ENCODE data around the gene PGGHG.

- no peak for TF ChIP-seq CTCF (IDR thresholded peaks at IDR 0.05)
- TF ChIP-seq POLR2AphosphoS5 (IDR thresholded peaks at IDR 0.05): no peak
Measured at GRCh38 chr11:270451-271318, 18.2 kb upstream of the PGGHG start.

Data from stomach (tissue), 4 donors.